T-helper 2 cell (primary cell): ENCODE measurements around the gene GPRC5B.

Source experiments
- DNase-seq, 5 experiments: peaks; one replicate each; pipeline versions ENCODE4 v3.0.0 to v3.0.0-alpha.2; 2012 to 2022

GPRC5B gene

DNA sequence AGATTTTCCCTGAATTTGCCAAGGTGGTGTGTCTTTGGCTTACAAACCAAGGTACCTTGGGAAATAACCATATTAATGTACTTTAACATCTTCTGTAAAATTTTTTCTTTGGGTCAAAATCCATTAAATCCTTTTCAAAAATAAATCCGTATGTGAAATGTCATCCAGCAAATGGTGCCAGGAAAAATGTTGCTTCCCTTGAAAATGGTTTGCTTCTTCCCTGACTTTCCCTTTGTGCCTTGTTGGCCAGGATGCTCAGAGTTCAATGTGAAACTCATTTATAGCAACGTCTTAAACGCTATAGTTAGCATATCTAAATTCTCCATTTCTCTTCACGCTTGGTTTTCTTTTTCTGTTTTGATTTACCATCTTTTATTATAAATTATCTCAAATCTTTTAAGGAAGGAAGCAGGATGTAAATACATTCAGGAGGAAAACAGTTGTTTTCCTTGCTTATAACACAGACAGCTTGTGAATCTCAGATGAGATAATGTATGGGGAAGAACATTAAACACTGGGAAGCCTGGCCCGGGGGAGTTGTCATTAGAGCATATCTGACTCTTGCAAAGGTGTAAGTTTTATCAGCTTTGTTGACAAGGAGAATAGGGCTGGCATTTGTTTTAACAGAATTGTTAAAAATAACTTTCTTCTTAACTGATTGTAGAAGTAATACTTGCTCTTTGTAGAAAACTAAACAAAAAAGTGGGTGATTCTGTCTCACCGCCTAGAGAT, 42.1 kb downstream of the GPRC5B start:
- no peak for DNase-seq

DNA sequence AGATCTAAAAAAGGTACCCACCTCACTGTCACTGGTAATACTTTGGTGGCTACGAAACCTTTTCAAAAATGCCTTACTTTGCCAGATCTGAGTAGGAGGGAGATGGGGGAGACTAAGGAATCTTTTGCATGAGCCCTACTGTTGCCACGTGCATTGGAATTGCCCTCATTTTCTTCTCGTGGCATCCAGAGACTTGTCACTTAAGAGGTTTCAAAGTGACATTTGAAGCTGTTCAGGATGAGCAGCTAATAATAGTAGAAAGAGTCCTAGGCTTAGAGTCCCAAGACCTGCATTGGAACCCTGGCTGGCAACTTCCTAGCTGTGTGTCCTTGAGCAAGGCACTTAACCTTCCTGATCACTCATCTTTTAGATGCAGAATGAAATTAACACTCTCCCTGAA, 43.5 kb downstream of the GPRC5B start:
- no peak for DNase-seq

DNA sequence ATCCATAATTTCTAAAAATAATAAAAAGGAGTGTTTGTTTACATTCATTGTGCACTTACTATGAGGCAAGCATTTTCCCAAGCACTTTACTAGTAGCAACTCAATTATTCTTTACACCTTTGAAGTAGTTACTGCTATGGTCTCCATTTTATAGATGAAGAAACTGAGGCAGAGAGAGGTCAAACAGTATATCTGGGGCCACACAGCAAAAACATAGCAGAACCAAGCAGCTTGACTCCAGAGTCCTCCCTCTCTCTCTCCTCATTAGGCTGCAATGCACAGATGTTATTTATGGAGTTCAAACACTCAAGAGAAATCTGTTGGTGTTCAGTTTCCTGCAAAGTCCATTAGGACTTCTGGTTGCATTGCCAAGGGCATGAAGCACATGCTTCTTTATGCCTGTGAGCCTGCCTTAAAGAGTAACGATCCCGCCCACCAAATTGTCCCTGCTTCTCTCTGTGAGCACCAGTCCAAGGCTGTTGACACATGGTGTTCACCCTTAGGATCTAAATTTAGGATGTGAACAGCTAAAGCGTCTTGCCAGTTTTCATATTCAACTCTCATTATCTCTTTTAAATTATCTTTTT, 44.0 kb downstream of the GPRC5B start:
- DNase-seq = no peak

DNA sequence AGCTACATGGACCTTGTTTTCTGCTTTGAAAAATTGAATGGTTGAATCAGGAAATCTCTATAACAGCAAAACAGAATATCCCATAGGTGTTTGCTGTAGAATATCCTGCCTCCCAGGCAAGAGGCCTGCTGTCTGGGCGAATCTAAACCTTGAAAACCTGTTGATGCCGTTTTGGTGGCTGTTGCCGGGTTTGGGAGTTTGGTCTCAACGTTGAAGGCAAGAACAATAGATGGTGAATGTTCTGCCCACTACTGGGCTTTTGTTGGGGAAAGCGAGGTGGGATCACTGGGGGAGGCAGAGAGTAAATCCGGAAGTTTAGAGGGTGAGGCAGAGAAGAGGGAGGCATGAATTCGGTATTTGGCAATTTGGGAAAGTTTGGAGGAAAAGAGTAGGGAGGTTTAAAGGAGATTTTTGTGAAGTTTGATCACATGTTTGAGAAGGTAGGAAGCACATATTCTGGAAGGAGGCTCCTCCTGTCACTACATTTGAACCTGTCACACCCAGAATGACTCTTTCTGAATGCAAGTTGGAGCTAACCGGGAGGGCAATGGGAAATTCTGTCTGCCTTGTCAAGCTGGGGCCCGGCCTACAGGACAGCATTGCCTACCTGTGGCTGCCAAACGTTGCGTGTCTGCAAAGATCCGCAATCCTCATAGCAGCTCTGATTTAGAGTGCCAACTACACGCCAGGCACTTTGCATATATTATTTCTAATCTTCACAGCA, 46.5 kb downstream of the GPRC5B start:
- DNase-seq = no peak

DNA sequence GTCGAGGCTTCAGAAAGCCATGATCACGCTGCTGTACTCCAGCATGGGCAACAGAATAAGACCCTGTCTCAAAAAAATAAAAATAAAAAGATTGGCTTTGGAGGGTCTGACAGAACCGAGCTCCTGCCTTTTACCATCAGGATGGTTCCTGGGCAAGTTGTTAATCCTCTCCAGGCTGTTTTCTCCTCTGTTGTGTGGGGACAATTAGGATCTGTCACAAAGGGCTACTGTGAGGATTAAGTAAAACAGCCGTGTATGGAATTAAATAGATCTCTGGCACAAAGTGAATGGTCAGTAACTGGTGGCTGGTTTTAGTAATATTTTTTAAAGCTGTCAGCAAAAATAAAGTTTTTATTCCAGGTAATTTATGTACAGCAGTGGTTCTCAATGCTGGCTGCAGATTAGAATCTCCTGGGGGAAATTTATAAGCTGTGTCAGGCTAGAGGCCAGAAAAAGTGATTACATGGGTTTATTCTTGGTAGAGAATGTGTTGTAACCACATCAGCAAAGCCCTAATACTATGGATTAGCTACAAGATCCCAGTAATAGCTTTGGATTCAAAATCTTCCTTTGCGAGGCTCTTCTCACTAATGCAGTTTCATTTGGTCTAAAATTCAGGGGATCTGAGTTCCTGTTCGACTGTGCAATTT, 47.2 kb downstream of the GPRC5B start:
- DNase-seq = no peak

DNA sequence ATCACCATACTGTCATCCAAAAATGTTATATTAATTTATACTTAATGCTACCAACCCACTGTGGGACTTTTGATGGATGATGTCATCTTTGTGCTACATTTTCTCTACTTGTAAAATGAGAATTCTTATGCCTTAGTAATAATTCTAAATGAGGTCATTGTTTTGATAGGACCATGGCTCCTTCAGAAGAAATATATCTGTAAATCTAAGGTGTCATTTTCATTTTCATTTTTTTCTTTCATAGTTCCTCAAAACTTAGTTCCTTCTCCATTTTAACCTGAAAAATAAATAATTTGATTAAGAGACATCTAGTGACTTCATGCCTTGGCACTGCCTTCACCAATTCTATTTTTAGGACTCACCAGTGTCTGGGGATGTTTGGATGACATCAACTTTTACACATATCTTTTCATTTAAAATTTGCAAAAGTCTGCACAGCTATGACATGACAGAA, 48.7 kb downstream of the GPRC5B start:
- DNase-seq = no peak

DNA sequence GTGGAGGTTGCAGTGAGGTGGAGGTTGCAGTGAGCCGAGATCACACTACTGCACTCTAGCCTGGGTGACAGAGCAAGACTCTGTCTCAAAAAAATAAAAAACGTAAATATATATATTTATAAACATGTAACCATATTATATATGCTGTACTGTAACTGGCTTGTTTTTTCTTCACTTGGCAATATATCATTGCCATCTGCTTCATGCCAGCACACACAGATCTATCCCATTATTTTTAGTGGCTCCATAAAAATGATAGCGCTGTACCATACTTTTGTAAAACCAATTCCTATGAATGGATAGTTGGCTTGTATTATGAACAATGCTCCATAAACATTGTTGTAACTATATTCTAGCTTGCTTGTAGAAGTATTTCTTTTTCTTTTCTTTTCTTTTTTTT, 49.5 kb downstream of the GPRC5B start:
- DNase-seq = no peak

DNA sequence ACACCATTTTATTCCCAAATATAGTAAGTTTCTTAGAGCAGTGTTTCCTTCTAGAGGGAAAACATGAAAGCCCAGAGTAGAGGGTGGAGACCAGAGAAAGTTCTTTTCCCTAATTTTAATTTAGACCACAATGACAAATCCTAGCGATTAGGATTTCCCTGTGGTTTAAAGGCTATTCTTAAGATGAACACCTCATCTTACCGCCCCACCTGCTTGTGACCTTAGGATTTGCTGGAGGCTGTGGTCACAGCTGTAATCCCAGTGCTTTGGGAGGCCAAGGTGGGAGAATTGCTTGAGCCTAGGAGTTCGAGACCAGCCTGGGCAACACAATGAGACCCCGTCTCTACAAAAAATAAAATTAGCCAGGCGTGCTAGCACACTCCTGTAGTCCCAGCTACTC, 51.1 kb downstream of the GPRC5B start:
- DNase-seq = no peak

DNA sequence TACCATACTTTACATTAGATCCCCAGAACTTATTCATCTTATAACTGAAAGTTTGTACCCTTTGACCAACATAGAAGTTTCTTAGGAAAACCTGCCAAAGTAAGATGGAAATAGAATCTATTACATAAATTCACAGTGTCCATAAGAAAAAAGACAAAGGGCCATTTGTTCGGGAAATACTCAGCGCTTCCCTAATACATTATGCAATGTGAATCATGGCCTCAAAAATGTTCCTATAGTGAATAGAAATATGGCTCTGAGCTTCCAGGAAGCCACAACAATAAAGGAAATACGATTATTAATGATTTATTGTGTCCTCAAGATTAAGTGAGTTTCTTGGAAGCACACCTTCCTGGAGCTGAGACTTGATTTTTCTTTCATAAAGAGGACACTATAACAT, 51.5 kb downstream of the GPRC5B start:
- no peak for DNase-seq

DNA sequence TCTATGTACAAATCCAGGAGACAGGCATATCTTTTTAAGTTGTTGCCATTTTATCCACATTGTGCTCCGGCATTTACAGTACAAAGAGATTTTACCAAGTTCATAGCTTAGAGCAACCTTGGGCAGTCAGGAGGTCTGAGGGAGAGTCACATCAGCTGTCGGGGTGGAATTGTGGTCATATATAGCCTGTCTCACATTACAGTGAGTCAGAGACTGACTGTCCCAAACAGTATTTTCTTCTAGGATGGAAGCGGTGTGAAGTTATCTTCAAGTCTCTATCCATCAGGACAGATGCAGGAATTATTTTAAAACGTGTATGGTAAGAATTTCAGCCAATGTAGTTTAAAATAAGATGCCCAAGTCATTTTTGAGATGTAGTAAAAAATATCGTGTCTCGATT, 53.0 kb downstream of the GPRC5B start:
- DNase-seq = no peak

DNA sequence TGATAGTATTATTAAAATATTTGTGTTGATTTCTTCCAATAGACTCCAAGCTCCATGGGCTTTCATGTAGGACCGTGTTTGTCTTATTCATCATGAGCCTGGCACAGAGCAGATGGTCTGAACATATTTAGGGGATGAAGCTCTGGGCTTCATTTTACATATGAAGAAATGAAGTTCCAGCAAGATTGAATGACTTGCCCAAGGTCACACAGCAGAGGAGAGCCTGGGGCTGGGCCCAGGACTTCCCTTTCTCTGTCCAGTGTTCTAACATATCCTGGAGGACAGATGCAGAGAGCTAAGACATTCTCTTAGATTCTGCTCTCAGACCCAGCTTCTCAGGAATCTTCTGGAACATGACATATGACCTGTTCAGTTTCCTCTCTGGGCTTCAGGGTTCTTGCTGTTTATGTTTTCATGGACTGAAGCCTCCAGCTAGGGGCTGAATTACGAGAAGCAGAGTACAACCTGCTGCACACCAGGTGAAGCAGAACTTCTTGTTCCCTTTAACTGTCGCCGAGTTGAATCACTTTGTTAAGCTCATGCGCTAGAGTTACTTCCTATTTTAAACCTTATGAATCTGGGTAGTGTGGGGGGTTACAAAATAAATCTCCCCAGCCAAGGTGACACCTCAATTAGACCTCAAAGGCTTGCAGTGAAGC, 53.6 kb downstream of the GPRC5B start:
- DNase-seq = no peak

DNA sequence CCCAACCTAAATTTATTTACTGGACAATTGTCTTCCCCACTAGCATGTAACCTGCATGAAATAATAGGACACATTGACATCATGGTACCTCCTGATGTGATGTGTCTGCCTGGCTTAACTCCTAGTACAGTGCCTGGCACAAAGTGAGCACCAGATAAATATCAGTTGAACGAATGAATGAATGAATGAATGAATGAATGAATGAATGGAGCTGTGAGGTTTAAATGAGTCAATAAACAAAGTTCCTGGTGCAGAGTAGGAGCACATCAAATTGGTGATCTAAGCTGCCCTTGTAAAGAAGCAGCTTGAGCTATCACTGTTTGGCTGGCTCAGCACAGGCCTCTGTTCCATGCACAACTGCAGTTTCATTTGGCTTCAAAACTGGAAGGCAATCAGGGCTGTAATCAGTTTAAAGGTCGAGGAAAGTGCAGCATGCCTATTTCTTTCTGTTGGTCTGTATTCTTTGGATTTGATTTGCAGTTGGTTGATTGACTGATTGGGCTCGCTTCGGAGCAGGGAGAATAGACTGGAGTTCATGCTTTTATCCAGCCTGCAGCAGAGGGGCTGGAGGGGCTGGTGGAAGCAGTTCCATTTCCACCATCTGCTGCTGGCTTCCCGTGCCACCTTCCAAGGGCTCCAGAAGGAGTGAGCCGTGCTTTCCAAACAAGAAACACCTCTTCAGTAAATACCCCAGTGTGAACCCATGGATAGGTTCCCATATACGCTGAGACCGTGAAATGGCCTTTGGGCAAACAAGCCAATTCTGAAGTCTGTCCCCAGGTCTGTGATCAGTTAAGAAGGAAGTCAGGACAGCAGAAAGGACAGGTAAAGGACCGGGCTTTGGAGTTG, 54.6 kb downstream of the GPRC5B start:
- DNase-seq = no peak

DNA sequence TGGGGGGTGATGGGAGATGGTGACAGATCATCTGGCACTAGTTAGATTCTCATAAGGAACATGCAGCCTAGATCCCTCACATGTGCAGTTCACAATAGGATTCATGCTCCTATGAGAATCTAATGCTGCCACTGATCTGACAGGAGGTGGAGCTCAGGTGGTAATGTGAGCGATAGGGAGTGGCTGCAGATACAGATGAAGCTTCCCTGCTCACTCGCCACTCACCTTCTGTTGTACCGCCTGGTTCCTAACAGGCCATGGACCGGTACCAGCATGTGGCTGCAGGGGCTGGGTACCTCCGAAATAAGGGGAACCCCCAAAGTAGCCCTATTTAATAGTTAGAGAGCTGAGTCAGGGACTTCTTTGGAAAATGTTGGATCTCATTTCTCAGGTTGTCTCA, 60.4 kb downstream of the GPRC5B start:
- DNase-seq = no peak

DNA sequence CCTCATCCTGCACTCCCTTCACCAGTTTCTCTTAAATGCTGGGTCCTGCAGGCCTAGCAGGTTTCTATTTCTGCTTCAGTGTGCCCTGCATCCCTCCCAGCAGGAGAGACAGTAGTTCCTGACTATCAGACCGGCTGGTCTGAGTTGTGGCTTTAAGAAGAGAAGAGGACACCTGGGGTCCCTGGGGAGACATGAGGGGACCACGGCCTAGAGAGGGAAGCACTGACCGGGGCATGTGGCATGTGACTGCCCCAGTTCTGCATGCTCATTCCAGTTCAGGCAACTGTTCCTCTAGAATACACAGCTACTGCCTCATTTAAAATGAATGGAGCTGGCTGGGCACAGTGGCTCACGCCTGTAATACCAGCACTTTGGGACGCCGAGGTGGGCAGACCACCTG, 61.3 kb downstream of the GPRC5B start:
- no peak for DNase-seq

DNA sequence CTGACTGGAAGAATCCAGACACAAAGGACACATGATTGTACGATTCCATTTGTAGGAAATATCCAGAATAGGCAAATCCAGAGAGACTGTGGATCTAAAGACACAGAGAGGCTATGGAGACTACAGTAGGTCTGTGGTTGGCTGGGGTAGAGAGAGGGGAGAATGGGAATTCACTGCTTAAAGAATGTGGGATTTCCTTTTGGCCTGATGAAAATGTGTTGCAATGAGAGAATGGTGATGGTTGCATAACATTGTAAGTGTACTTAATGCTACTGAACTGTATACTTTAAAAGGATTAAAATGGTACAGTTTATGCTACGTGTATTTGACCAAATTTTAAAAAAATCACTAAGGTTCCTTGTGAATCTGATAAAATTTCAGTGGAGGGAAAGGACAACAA, 62.1 kb downstream of the GPRC5B start:
- no peak for DNase-seq

DNA sequence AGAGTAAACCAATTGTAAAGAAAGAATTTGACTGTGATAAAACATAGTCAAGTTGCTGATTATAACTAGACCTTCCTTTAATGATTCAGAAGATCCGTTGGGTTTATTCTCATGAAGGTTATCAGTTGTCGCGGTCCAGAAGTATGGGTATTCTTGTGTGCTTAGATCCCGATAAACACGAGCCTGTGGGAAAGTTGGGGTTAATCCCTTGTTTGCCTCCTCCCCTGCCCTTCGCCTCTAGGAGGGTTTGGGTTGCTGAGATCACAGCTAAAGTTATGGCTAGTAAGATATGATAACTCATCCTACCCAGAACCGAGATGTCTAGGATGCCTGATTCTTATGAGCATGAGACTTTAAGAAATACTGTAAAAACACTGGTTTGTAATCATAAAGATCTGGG, 66.8 kb downstream of the GPRC5B start:
- no peak for DNase-seq

DNA sequence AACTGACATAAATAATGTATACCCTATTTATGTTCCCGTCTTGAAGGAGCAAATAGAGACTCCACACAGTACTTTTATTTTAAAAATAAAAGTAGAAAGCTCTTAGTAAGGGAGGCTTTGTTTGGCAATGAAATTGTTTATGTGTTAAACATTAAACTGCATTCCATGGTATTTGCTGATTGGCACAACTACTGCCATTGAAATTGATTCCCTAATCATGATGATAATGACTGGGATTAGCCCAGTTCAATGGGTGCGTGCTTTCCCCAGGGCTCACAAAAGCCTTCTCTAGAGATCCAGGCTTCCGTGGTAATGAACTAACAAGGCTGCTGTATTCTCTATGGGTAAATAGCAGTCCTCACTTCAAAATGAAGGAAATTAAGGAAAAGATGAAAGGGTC, 67.5 kb downstream of the GPRC5B start:
- DNase-seq = no peak

DNA sequence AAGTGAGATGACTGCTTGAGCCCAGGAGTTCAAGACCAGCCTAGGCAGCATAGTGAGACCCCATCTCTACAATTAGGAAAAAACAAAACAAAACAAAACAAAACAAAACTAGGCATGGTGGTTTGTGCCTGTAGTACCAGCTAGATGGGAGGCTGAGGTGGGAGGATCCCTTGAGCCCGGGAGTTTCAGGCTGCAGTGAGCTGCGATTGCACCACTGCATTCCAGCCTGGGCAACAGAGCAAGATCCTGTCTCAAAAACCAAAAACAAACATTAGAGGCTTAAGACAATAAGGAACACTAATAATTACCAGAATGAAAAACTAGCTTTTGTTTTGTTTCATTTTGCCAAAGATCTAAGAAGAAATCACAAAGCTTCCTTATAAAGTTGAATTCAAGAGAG, 69.2 kb downstream of the GPRC5B start:
- no peak for DNase-seq

DNA sequence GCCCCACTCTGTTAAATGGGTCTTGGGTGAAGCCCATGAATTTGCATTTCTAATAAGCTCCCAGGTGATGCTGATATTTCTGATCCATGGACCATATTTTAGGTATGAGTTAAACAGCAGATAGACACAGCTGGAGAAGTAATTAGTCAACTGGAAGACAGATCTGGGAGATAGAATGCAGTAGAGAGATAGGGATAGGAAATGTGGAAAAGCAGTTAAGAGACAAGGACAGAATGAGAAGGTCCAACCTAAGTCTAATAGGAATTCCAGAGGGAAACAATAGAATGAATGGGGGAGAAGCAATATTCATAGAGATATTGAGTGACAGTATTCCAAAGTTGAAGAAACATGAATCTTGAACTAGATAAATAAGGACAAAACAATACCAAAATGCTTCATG, 71.7 kb downstream of the GPRC5B start:
- DNase-seq = no peak

DNA sequence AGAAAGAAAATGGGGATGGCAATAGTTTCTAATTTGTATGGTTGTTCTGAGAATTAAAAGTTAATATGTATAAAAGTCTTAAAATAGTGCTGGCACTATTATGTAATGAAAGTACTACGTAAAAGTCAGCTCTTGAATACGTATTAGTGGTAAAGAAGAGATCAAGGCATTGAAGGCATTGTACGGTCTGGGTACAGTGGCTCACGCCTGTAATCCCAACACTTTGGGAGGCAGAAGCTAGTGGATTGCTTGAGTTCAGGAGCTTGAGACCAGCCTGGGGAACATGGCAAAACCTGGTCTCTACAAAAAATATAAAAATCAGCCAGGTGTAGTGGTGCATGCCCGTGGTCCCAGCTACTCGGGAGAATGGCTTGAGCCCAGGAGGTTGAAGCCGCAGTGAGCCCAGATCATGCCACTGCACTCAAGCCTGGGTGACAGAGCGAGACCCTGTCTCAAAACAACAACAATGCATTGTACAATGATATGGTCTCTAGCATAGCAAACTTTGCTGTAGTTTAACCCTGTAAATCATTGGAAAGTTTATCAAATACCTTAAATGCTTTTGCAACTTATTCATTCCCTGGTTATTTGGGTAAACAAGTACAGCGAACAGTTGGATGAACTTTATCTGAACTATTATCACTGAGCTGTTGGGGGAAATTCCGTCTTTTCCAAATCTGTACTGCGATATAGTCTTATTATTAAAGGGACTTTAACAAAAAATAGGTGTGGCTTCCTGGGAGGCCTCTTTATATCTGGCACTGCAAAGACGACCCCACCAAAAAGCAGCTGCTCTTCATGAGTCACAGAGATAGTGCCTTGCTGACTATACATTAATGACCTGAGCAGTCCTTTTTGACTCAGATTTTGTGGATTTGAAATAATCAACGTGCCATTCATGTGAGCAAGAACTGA, 73.6 kb downstream of the GPRC5B start:
- no peak for DNase-seq

DNA sequence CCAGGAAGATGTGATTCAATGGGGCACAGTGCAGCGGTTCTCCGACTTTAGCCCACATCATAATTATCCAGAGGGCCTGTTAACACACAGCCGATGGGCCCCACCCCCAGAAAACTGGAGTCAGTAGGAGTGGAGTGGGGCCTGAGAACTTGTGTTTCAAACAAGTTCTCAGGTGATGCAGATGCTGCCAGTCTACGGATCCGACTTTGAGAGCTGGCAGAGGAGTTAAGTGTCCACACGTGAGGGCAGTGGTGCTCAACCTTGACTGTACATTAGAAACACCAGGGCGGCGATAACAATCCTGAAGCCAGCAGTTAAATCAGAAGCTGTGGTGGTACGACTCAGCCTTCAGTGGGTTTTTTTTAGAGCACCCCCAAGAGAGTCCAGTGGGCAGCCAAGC, 75.0 kb downstream of the GPRC5B start:
- DNase-seq = no peak
